ENCODE measurements around the gene OGFOD1.

Gene OGFOD1

DNA sequence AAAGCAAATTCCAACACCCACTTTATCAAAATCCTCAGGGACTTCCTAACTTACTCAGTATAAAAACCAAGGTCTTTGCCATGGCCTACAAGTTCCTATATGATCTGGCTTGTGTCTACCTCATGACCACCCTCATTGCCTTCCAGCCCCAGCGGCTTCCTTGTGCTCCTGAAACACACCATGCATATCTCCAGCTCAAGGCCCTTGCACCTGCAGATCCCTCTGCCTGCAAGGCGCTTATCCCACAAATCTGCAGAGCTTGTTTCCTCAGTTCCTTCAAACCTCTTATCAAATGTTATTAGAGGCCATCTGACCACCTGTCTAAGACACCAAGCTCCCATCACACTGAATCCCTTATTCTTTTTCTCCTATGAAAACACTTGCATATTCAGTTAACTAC lies 65.9 kb downstream of the OGFOD1 start:
- DNase-seq (ENCODE audit: low read depth): no peak
- TF ChIP-seq MAX (IDR thresholded peaks at IDR 0.05; ENCODE audit: low read depth, low read length): no peak
- no peak for TF ChIP-seq MYC (IDR thresholded peaks at IDR 0.05; ENCODE audit: low read depth, low read length)
- TF ChIP-seq, protein P1, sequence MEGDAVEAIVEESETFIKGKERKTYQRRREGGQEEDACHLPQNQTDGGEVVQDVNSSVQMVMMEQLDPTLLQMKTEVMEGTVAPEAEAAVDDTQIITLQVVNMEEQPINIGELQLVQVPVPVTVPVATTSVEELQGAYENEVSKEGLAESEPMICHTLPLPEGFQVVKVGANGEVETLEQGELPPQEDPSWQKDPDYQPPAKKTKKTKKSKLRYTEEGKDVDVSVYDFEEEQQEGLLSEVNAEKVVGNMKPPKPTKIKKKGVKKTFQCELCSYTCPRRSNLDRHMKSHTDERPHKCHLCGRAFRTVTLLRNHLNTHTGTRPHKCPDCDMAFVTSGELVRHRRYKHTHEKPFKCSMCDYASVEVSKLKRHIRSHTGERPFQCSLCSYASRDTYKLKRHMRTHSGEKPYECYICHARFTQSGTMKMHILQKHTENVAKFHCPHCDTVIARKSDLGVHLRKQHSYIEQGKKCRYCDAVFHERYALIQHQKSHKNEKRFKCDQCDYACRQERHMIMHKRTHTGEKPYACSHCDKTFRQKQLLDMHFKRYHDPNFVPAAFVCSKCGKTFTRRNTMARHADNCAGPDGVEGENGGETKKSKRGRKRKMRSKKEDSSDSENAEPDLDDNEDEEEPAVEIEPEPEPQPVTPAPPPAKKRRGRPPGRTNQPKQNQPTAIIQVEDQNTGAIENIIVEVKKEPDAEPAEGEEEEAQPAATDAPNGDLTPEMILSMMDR (IDR thresholded peaks at IDR 0.05; ENCODE audit: low read depth, low read length): no peak
- no peak for TF ChIP-seq POLR2A (IDR thresholded peaks at IDR 0.05; ENCODE audit: extremely low read depth, insufficient read length)
- H3K4me3 ChIP-seq (ENCODE audit: low read depth, low read length): no peak overlapping the region

DNA sequence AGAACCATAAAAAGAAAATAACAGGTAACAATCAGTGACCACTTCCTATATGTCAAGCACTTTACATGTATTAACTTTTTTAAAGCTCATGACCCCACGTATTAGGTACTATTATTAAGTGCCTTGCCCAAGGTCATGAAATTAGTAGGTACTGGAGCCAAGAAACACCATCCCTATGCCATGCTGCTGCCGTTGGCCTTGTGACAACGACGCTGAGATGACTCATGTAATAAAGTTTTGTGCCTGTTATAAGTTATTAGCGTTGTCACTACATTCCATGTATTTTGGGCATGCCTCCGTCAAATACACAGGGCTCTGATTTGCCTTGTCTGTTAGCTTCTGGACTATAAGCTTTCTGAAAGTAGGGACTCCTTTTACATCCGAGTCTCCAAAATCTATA lies 67.1 kb downstream of the OGFOD1 start:
- H3K4me3 ChIP-seq (ENCODE audit: low read depth, low read length): no peak overlapping the region
- no peak for DNase-seq (ENCODE audit: low read depth)
- TF ChIP-seq MAX (IDR thresholded peaks at IDR 0.05; ENCODE audit: low read depth, low read length): no peak

- peak within 1 kb of the TSS; percentile 57 for H3K4me3 ChIP-seq (ENCODE audit: low read depth, low read length)
- TF ChIP-seq, protein P1 (IDR thresholded peaks at IDR 0.05; ENCODE audit: low read depth, low read length): no peak
- TF ChIP-seq MYC (IDR thresholded peaks at IDR 0.05; ENCODE audit: low read depth, low read length): peak; percentile 27; the same call in 1 of the 2 replicates
- TF ChIP-seq POLR2A (IDR thresholded peaks at IDR 0.05; ENCODE audit: extremely low read depth, insufficient read length): peak; percentile 65
- DNase-seq (ENCODE audit: low read depth): peak; percentile 92
These were observed 68.3 kb downstream of the OGFOD1 start, which contains the start of gene BBS2 for GRCh38 chr16:56519459-56520250. Gene BBS2, minus strand, starts transcription at chr16:56520024. Its CDS starts 162 bp downstream, at chr16:56519862.

DNA sequence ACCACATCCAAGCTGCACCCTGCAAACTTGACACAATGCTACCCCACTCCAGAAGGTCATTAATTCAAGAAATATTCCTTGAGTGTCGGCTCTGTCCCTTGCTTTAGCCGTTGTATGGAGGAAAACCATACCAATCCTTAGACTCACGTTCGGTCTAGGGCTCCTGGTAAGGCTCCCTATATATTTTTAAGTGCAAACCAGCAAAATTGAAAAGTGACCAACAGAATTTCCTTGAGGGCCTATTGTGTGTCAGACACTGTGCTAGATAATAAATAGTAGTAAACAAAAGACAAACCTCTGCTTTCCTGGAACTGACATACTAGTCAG lies 68.9 kb downstream of the OGFOD1 start:
- no peak for DNase-seq (ENCODE audit: low read depth)
- peak overlapping the region; percentile 57 for H3K4me3 ChIP-seq (ENCODE audit: low read depth, low read length)
- TF ChIP-seq MYC (IDR thresholded peaks at IDR 0.05; ENCODE audit: low read depth, low read length): no peak
- no peak for TF ChIP-seq MAX (IDR thresholded peaks at IDR 0.05; ENCODE audit: low read depth, low read length)
- TF ChIP-seq POLR2A (IDR thresholded peaks at IDR 0.05; ENCODE audit: extremely low read depth, insufficient read length): no peak
- TF ChIP-seq, protein P1 (IDR thresholded peaks at IDR 0.05; ENCODE audit: low read depth, low read length): no peak

GRCh38 chr16:56525236-56525635 lies 73.9 kb downstream of the OGFOD1 start:
- no peak overlapping the region for H3K4me3 ChIP-seq (ENCODE audit: low read depth, low read length)
- TF ChIP-seq MAX (IDR thresholded peaks at IDR 0.05; ENCODE audit: low read depth, low read length) (no peak), POLR2A (IDR thresholded peaks at IDR 0.05; ENCODE audit: extremely low read depth, insufficient read length) (no peak)
- TF ChIP-seq, protein P1 (IDR thresholded peaks at IDR 0.05; ENCODE audit: low read depth, low read length): no peak
- DNase-seq (ENCODE audit: low read depth): no peak

All from NB4 (cell line).